ENCODE data around the gene ALPG. TPM values are rescaled to one million over a fixed set of nuclear protein-coding genes. Genes with fewer than 3 reads are reported as not detected.

ALPG gene
- total RNA-seq, 1 experiment from 2014 or later, result 1.2 TPM

DNA sequence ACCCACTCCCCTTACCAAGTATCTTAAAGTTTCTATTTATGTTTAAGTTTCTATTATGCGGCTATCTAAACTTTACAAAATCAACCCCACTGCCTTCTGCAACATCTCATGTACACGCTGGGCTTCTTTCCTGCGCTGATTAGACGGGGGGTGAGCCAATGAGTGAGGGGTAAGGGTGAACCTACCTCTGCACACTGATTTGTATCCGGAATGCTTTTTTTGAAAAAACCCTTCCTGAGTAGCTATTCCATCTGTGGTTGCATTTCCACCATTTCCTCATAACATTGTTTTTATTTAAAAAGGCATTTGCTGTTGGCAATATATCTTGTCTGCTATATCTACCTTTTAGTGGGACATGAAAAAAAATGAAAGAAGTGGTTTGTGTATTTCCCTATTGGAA lies 6.3 kb downstream of the ALPG start:
- DNase-seq (ENCODE audit: low spot score), result no peak
- ChIA-PET POLR2A (interaction anchor here (0.6 kb wide), 1 partner anchor 20 kb away, joined by 4 read pairs; no protein-coding TSS in a partner anchor), CTCF (interaction anchor here (1.0 to 1.4 kb wide), 2 partner anchors 24 to 513 kb away, joined by 3 read pairs; no protein-coding TSS in a partner anchor)
- no peaks in the 10 kb centered on the region; the same call in 1 of the 2 replicates for H3K4me1 Mint-ChIP-seq
- peaks cover 17% of the 10 kb centered on the region for H3K27me3 Mint-ChIP-seq (ENCODE audit: low read depth)
- H3K27ac Mint-ChIP-seq, result no peak overlapping the region
- H3K4me3 Mint-ChIP-seq, result no peak overlapping the region
- no peaks in the 10 kb centered on the region for H3K9me3 Mint-ChIP-seq
- TF ChIP-seq FOXK1 (CRISPR knock-in tag; IDR thresholded peaks at IDR 0.05), result no peak
- TF ChIP-seq ZNF232 (CRISPR knock-in tag; IDR thresholded peaks at IDR 0.05), result no peak
- TF ChIP-seq, protein P1, sequence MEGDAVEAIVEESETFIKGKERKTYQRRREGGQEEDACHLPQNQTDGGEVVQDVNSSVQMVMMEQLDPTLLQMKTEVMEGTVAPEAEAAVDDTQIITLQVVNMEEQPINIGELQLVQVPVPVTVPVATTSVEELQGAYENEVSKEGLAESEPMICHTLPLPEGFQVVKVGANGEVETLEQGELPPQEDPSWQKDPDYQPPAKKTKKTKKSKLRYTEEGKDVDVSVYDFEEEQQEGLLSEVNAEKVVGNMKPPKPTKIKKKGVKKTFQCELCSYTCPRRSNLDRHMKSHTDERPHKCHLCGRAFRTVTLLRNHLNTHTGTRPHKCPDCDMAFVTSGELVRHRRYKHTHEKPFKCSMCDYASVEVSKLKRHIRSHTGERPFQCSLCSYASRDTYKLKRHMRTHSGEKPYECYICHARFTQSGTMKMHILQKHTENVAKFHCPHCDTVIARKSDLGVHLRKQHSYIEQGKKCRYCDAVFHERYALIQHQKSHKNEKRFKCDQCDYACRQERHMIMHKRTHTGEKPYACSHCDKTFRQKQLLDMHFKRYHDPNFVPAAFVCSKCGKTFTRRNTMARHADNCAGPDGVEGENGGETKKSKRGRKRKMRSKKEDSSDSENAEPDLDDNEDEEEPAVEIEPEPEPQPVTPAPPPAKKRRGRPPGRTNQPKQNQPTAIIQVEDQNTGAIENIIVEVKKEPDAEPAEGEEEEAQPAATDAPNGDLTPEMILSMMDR (IDR thresholded peaks at IDR 0.05), result no peak
- no peak for TF ChIP-seq ESRRA (CRISPR knock-in tag; IDR thresholded peaks at IDR 0.05; ENCODE audit: borderline replicate concordance)
- H3K36me3 Mint-ChIP-seq, result peaks cover under 1% of the 10 kb centered on the region; the same call in 1 of the 2 replicates
- ATAC-seq, result no peak

GRCh38 chr2:232415138-232415690 lies 8.6 kb downstream of the ALPG start:
- ChIA-PET CTCF (interaction anchor here (0.7 kb wide), 1 partner anchor 668 kb away, joined by 4 read pairs; no protein-coding TSS in a partner anchor), POLR2A (no interaction called here)
- ATAC-seq (no peak), DNase-seq (ENCODE audit: low spot score) (no peak)
- TF ChIP-seq, protein P2, sequence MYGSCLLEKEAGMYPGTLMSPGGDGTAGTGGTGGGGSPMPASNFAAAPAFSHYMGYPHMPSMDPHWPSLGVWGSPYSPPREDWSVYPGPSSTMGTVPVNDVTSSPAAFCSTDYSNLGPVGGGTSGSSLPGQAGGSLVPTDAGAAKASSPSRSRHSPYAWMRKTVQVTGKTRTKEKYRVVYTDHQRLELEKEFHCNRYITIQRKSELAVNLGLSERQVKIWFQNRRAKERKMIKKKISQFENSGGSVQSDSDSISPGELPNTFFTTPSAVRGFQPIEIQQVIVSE (CRISPR knock-in tag; IDR thresholded peaks at IDR 0.05; ENCODE audit: borderline replicate concordance), result no peak
- TF ChIP-seq, protein P3, sequence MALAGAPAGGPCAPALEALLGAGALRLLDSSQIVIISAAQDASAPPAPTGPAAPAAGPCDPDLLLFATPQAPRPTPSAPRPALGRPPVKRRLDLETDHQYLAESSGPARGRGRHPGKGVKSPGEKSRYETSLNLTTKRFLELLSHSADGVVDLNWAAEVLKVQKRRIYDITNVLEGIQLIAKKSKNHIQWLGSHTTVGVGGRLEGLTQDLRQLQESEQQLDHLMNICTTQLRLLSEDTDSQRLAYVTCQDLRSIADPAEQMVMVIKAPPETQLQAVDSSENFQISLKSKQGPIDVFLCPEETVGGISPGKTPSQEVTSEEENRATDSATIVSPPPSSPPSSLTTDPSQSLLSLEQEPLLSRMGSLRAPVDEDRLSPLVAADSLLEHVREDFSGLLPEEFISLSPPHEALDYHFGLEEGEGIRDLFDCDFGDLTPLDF (CRISPR knock-in tag; IDR thresholded peaks at IDR 0.05), result no peak
- TF ChIP-seq ZNF263 (CRISPR knock-in tag; IDR thresholded peaks at IDR 0.05; ENCODE audit: low read depth) (no peak), ETV6 (CRISPR knock-in tag; IDR thresholded peaks at IDR 0.05) (no peak), GRHL2 (CRISPR knock-in tag; IDR thresholded peaks at IDR 0.05; ENCODE audit: insufficient replicate concordance, severe bottlenecking) (no peak), NFE2L1 (CRISPR knock-in tag; IDR thresholded peaks at IDR 0.05) (no peak)
- H3K4me1 Mint-ChIP-seq, result peaks cover 5% of the 10 kb centered on the region
- peaks cover 39% of the 10 kb centered on the region for H3K27me3 Mint-ChIP-seq (ENCODE audit: low read depth)
- H3K36me3 Mint-ChIP-seq, result peaks cover 5% of the 10 kb centered on the region; the same call in 1 of the 2 replicates
- H3K27ac Mint-ChIP-seq, result no peak overlapping the region
- no peak overlapping the region for H3K4me3 Mint-ChIP-seq
- no peaks in the 10 kb centered on the region for H3K9me3 Mint-ChIP-seq

GRCh38 chr2:232415736-232416520 lies 9.3 kb downstream of the ALPG start:
- Mint-ChIP-seq H3K27me3 (ENCODE audit: low read depth) (peaks cover 45% of the 10 kb centered on the region), H3K27ac (no peak overlapping the region), H3K4me1 (peaks cover 5% of the 10 kb centered on the region), H3K9me3 (no peaks in the 10 kb centered on the region), H3K4me3 (no peak overlapping the region), H3K36me3 (peaks cover 5% of the 10 kb centered on the region; the same call in 1 of the 2 replicates)
- ATAC-seq (no peak), DNase-seq (ENCODE audit: low spot score) (no peak)
- ChIA-PET CTCF (interaction anchor here (1.6 to 2.4 kb wide), 3 partner anchors 48 to 106 kb away, joined by 4 to 10 read pairs (median 6); no protein-coding TSS in a partner anchor), POLR2A (no interaction called here)
- TF ChIP-seq ZNF121 (CRISPR knock-in tag; IDR thresholded peaks at IDR 0.05), result no peak
- TF ChIP-seq, protein P3 (CRISPR knock-in tag; IDR thresholded peaks at IDR 0.05), result no peak
- TF ChIP-seq MYBL2 (CRISPR knock-in tag; IDR thresholded peaks at IDR 0.05), result no peak
- TF ChIP-seq MXD4 (CRISPR knock-in tag; IDR thresholded peaks at IDR 0.05; ENCODE audit: borderline replicate concordance), result no peak
- TF ChIP-seq HMGA2 (CRISPR knock-in tag; IDR thresholded peaks at IDR 0.05), result no peak
- TF ChIP-seq GTF2I (CRISPR knock-in tag; conservative IDR thresholded peaks at IDR 0.05), result no peak
- TF ChIP-seq ZNF416 (CRISPR knock-in tag; IDR thresholded peaks at IDR 0.05), result no peak
- no peak for TF ChIP-seq CREM (CRISPR knock-in tag; IDR thresholded peaks at IDR 0.05)
- TF ChIP-seq CREB1 (CRISPR knock-in tag; IDR thresholded peaks at IDR 0.05), result no peak
- no peak for TF ChIP-seq ZNF425 (CRISPR knock-in tag; conservative IDR thresholded peaks at IDR 0.05)
- TF ChIP-seq STAT6 (CRISPR knock-in tag; conservative IDR thresholded peaks at IDR 0.05; ENCODE audit: low read depth), result no peak

Data from WTC11 (cell line).